Measurements from ENCODE around the gene SUGCT.

The SUGCT gene

DNA sequence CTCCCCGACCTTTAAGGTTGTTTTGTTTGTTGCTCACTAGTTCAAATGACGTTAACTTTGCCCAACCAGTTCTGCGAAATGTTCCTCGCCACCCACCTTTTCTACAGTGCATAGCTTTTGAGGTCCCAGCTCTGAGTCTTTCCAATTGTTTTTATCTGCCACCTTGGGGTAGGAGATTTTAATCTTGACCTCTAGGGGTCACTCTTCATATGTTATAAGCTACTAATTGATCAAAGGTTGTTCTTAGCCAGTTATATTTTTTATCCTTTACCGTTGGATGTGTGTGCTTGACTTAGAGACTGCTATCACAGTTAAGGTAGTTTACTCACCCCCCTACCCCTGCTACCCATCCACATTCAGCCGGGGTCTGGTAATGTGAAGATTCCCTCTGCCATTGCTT, 372.4 kb downstream of the SUGCT start:
- no peaks in the 10 kb centered on the region for H3K4me1 Mint-ChIP-seq
- peaks cover 2% of the 10 kb centered on the region for H3K36me3 Mint-ChIP-seq (ENCODE audit: low read depth)
- H3K27ac Mint-ChIP-seq: no peak overlapping the region
- H3K27me3 Mint-ChIP-seq: no peaks in the 10 kb centered on the region
- H3K9me3 Mint-ChIP-seq: peaks cover 15% of the 10 kb centered on the region
- no peak overlapping the region for H3K4me3 Mint-ChIP-seq
- ATAC-seq (no peak), DNase-seq (no peak)

DNA sequence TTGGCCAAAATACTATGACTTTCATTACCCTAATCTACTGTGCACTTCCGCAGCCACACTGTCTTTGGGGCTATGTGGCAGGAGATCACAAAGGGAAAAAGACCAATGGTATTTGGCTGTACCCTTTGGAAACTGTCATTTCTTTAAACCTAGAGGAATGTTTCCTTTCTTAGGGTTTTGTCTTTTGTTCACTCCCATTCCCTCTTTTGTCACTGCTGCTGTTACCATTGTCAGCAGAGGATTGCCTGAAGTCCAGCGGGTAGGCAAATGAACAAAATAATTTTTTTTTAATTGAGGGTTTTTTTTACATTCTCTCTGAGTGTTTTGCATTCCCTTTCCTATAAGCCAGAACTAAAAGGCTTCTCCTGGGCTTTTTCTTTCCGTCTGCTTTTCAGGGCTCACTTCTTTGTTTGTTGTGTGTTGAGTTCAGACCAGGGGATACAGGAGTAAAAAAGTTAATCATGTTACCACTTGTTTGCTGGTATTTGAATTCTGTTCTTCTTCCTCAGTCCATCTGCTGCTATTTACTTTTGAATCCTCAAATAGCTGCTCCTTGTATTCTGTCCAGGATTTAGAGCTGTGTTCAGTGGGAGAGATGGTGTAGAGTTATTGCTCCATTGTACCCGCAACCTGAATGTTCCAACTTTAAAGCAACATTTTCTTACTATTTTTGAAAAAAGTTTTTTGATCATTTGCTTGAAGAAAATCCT, 374.6 kb downstream of the SUGCT start:
- Mint-ChIP-seq H3K27ac (no peak overlapping the region), H3K4me3 (no peak overlapping the region), H3K36me3 (ENCODE audit: low read depth) (peaks cover 2% of the 10 kb centered on the region), H3K9me3 (peaks cover 15% of the 10 kb centered on the region), H3K27me3 (no peaks in the 10 kb centered on the region), H3K4me1 (no peaks in the 10 kb centered on the region)
- ATAC-seq: no peak
- no peak for DNase-seq

DNA sequence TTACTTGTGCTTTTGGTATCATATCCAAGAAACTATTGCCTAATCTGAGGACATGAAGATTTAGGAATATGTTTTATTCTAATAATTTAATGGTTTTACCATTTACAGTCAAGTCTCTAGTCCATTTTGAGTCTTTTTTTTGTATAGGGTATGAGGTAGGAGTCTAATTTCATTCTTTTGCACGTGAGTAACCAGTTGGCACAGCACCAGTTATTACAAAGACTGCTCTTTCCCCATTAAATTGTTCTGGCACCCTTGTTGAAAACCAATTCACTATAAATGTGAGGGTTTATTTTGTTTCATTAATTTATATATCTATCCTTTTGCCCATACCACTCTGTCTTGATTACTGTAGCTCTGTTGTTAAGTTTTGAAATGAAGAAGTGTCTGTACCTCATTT, 381.6 kb downstream of the SUGCT start:
- Mint-ChIP-seq H3K27ac (no peak overlapping the region), H3K9me3 (peaks cover 7% of the 10 kb centered on the region), H3K4me3 (no peak overlapping the region), H3K27me3 (no peaks in the 10 kb centered on the region), H3K36me3 (ENCODE audit: low read depth) (no peaks in the 10 kb centered on the region), H3K4me1 (no peaks in the 10 kb centered on the region)
- DNase-seq: no peak
- ATAC-seq: no peak

DNA sequence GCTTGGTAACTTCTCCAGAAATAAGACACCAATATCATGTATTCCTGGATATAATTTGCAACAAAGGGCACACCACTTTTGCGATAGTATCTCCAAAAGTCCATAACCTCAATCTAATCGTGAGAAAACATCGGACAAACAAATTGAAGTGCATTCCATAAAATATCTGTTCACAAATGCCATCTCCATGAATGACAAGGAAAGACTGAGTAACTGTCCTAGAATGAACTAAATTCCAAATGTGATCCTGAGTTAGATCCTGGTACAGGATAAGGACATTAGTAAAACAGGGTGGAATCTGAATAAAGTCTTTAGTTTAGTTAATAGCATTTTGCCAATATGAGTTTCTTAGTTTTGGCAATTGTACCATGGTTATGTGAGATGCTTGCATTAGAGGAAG, 384.2 kb downstream of the SUGCT start:
- no peak overlapping the region for H3K27ac Mint-ChIP-seq
- no peak overlapping the region for H3K4me3 Mint-ChIP-seq
- H3K9me3 Mint-ChIP-seq: peaks cover 7% of the 10 kb centered on the region
- no peak for DNase-seq
- no peak for ATAC-seq
- H3K4me1 Mint-ChIP-seq: no peaks in the 10 kb centered on the region
- no peaks in the 10 kb centered on the region for H3K27me3 Mint-ChIP-seq
- no peaks in the 10 kb centered on the region for H3K36me3 Mint-ChIP-seq (ENCODE audit: low read depth)

DNA sequence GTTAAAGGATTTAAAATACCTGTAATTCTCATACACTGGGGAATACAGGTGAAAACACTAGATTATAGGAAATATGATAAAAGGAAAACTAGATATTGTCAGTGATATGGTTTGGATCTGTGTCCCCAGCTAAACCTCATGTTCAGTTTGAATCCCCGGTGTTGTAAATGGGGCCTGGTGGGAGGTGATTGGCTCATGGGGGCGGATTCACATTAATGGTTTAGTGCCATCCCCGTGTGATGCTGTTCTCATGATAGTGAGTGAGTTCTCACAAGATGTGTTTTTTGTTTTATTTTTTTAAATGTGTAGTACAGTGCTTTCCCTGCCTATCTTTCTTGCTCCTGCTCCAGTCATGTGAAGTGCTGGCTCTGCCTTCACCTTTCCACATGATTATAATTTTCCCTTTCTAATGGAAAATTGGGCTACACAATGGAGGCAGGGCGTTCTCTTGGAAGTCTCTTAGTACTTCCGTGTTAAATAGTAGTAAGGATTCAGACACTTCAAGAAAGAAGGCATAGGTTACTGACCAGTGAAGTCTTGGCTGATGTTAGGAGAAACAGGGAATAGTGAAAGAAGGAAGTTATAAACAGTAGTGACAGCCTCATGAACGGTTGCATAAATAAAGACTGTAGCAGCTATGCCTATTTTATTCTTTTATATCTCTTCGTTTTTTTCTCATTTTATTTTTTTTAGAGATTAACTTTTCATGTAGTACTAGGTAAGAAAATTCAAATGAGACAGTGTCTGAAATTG, 386.4 kb downstream of the SUGCT start:
- Mint-ChIP-seq H3K4me3 (no peak overlapping the region), H3K9me3 (no peaks in the 10 kb centered on the region), H3K27me3 (no peaks in the 10 kb centered on the region), H3K4me1 (no peaks in the 10 kb centered on the region), H3K27ac (no peak overlapping the region), H3K36me3 (ENCODE audit: low read depth) (no peaks in the 10 kb centered on the region)
- DNase-seq: no peak
- no peak for ATAC-seq

DNA sequence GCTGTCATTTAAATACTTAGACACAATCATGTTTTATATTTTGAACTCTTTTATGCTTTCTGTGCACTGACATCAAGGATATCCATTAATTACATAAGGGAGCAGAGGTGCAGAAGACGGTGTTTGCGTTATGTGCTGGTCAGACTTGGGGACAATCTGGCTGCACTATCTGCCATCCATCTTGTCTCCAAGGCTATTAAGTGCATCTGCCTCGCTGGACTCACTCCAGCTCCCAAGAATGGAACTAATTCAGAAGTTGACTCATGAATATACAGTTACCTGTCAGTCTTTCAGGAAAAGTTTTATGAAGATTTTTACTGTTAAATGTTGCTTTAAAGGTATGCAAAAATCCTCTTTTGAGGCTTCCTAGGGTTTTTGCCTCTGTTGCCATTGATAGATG, 391.0 kb downstream of the SUGCT start:
- H3K27me3 Mint-ChIP-seq: no peaks in the 10 kb centered on the region
- no peak for ATAC-seq
- H3K27ac Mint-ChIP-seq: no peak overlapping the region
- DNase-seq: no peak
- H3K36me3 Mint-ChIP-seq (ENCODE audit: low read depth): no peaks in the 10 kb centered on the region
- H3K9me3 Mint-ChIP-seq: no peaks in the 10 kb centered on the region
- no peak overlapping the region for H3K4me3 Mint-ChIP-seq
- no peaks in the 10 kb centered on the region for H3K4me1 Mint-ChIP-seq

DNA sequence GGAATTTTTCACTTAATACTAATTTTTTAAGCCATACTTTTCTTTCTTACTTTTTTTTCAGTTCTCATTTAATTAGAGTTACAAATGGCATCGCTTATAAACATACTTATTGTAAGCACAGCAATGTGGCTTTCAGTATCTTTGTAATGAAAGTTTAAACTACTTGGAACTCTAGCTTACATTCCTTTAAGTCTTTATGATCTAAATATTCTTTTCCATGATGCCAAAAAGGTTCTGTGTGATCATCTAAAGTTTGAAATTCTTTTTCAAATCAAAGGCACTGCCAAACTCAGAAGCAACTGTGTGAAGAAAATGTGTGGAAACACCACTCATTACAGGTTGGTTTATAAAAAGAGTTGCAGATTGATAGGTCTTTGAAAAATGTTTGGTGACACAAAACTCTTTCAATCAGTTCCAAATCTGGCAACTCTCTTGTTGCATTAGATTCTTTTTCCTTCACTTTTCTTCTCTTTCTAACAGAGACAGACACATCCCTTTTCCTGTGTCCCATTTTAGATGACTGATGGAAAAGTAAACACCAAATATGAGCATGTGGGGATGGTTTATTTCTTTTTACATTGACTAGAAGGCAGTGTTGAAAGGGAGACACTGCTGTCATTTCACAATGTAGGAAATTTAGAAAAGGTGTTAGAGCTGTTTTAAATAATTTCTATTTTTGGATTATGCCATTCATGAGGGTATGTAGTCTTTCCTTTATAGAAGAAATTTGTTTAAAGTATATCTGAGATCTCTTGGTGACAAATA, 392.3 kb downstream of the SUGCT start:
- Mint-ChIP-seq H3K27me3 (no peaks in the 10 kb centered on the region), H3K36me3 (ENCODE audit: low read depth) (no peaks in the 10 kb centered on the region), H3K9me3 (no peaks in the 10 kb centered on the region), H3K27ac (no peak overlapping the region), H3K4me3 (no peak overlapping the region), H3K4me1 (no peaks in the 10 kb centered on the region)
- DNase-seq (no peak), ATAC-seq (no peak)

DNA sequence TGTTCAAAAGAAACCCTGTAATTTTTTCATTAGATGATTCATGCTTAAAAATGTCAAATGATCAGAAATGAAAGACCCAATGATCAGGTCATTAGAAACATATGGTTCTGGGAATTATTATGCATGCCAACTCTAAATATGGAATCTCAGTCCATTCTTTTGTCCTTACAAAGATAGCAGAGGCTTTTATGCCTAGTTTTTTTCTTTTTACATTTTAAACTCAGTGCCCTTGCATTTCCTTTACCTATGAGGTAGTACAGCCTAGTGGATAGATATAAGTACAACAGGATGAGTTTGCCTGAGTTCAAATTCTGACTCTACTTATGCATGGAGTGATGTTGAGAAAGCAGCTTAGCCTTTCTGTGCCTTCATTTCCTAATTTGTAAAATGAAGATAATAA, 392.9 kb downstream of the SUGCT start:
- no peak overlapping the region for H3K27ac Mint-ChIP-seq
- H3K4me3 Mint-ChIP-seq: no peak overlapping the region
- ATAC-seq (no peak), DNase-seq (no peak)
- no peaks in the 10 kb centered on the region for H3K9me3 Mint-ChIP-seq
- no peaks in the 10 kb centered on the region for H3K4me1 Mint-ChIP-seq
- H3K36me3 Mint-ChIP-seq (ENCODE audit: low read depth): no peaks in the 10 kb centered on the region
- no peaks in the 10 kb centered on the region for H3K27me3 Mint-ChIP-seq

DNA sequence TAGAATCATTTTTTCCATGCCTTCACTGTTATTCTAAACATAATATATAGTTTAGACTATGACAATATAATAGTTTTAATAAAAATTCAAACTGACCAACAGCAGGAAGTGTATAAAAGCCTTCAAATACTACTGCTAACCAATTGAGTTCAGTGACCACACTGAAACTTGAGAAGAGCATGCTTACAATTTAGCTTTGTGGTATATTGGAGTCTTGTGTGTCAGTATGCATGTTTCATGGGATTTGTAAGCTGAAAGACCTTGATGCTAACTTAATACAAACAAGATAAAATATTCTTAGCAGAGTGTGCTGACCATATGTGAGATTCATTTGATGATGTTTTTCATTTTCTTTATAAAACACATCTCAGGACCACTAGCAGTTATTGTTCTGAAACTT, 395.5 kb downstream of the SUGCT start:
- DNase-seq (no peak), ATAC-seq (no peak)
- Mint-ChIP-seq H3K4me1 (no peaks in the 10 kb centered on the region), H3K36me3 (ENCODE audit: low read depth) (no peaks in the 10 kb centered on the region), H3K4me3 (no peak overlapping the region), H3K27me3 (no peaks in the 10 kb centered on the region), H3K9me3 (no peaks in the 10 kb centered on the region), H3K27ac (no peak overlapping the region)

DNA sequence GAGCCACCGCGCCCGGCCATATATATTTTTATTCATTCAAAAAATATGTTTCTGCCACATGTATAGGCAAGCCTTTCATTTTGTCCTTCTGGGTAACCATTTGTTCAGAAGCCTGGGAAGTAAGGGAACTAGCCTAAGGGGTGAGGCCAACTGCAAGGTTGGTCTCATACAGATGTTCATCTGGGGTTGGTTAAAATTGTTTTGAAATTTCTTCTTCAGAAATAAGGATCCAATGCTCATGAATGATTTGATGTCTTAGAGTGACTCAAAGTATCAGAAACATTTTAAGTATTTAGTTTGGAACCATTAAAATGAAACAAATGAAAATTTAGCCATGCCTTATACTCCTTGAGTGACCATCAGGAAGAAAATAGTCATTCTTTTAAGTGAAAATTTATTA, 397.2 kb downstream of the SUGCT start:
- no peaks in the 10 kb centered on the region for H3K4me1 Mint-ChIP-seq

DNA sequence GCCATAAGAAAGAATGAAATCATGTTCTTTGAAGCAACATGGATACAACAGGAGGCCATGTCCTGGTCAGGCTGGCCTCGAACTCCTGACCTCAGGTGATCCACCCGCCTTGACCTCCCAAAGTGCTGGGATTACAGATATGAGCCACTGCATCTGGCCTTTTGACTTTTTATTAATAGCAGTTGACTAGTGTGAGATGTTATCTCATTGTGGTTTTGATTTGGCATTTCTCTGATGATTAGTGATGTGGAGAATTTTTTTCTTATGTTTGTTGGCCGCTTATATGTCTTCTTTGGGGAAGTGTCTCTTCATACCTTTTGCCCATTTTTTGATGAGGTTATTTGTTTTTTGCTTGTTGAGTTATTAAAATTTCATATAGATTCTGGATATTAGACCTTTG, 400.9 kb downstream of the SUGCT start:
- no peaks in the 10 kb centered on the region for H3K4me1 Mint-ChIP-seq
- H3K27ac Mint-ChIP-seq: no peak overlapping the region
- ATAC-seq (no peak), DNase-seq (no peak)
- no peak overlapping the region for H3K4me3 Mint-ChIP-seq
- H3K9me3 Mint-ChIP-seq: no peaks in the 10 kb centered on the region
- no peaks in the 10 kb centered on the region for H3K27me3 Mint-ChIP-seq
- H3K36me3 Mint-ChIP-seq (ENCODE audit: low read depth): no peaks in the 10 kb centered on the region

More for the DNA sequence above, 397.2 kb downstream of the SUGCT start:
- Mint-ChIP-seq H3K27me3 (no peaks in the 10 kb centered on the region), H3K4me3 (no peak overlapping the region), H3K9me3 (no peaks in the 10 kb centered on the region), H3K36me3 (ENCODE audit: low read depth) (no peaks in the 10 kb centered on the region), H3K27ac (no peak overlapping the region)
- no peak for ATAC-seq
- DNase-seq: no peak

DNA sequence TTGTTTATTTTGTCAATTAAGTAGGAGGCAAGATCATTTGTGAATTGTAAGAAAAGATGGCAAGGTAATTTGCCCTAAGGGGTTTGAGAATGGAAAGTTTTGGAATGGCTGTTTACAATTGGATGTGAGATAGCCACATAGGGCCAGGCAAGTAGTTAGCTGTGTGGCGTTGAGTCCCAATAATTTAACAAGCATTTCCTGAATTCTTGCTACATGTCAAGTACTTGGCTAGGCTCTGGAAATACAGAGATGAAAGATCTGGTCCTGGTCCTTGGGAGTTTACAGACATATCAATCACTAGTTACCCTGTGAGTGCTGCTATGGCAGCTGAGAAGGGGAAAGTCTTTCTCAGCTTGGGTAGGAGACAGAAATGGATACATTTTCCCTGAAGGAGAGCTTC, 401.6 kb downstream of the SUGCT start:
- Mint-ChIP-seq H3K27ac (no peak overlapping the region), H3K36me3 (ENCODE audit: low read depth) (no peaks in the 10 kb centered on the region), H3K4me1 (no peaks in the 10 kb centered on the region), H3K27me3 (no peaks in the 10 kb centered on the region), H3K9me3 (no peaks in the 10 kb centered on the region), H3K4me3 (no peak overlapping the region)
- ATAC-seq: no peak
- DNase-seq: no peak

DNA sequence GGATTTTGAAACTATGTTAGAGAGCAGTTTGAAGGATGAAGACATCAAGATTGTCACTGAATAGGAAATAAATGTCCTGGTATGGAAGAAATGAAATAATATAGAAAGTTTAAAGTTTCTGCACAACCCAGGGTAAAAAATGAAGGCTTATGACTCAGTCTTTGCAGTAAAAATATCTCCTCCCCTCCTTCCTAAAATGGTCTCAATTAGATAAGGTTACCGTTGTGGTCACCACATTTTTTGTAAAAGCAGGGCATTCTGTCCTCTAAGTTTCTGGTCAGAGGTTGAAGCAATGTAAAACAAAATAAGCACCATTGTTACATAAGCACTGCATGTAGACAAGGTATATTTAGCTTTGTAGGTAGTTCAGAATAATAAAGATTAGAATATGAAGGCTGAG, 403.5 kb downstream of the SUGCT start:
- no peaks in the 10 kb centered on the region for H3K4me1 Mint-ChIP-seq

DNA sequence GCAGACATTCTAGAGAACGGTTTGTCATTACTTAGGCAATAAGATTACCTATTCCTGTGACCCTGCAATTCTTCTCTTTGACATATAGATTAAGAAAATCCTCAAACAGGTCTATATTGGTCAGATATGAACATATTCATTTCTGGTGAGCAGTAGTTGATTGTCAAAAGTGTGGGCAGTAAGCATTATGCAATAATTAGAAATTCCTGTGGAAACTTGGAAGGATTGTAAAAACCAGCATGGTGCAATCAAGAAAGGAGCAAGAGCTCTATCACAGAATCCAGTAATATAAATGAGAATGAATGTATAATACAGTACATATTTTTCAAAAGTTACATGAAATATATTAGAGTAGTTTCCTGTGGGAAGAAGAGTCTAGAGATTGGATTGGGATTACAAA, 406.5 kb downstream of the SUGCT start:
- no peak for DNase-seq
- Mint-ChIP-seq H3K9me3 (no peaks in the 10 kb centered on the region), H3K4me3 (no peak overlapping the region), H3K27me3 (no peaks in the 10 kb centered on the region), H3K27ac (no peak overlapping the region), H3K4me1 (no peaks in the 10 kb centered on the region), H3K36me3 (ENCODE audit: low read depth) (no peaks in the 10 kb centered on the region)
- ATAC-seq: no peak

More for the DNA sequence above, 403.5 kb downstream of the SUGCT start:
- Mint-ChIP-seq H3K27ac (no peak overlapping the region), H3K4me3 (no peak overlapping the region), H3K27me3 (no peaks in the 10 kb centered on the region), H3K36me3 (ENCODE audit: low read depth) (no peaks in the 10 kb centered on the region), H3K9me3 (no peaks in the 10 kb centered on the region)
- no peak for DNase-seq
- ATAC-seq: no peak
